Neural cell (in vitro differentiated cells): ENCODE measurements around the gene MAP3K13. TPM values are rescaled to one million over a fixed set of nuclear protein-coding genes. Genes with fewer than 3 reads are reported as not detected.

Experiments
- H2AFZ ChIP-seq: fragments of 200-600, 300-800 bp; sonication (generic), shearing (Covaris generic); 2 replicates; pipeline ENCODE4 v1.6.0; 2014; ENCODE audit warnings: low read depth, mild to moderate bottlenecking, antibody characterized with exemption, low read length, moderate library complexity
- H3F3A ChIP-seq: fragments of 200-600 bp; shearing (Covaris generic); 2 replicates; pipeline ENCODE4 v1.6.1; 2016; ENCODE audit warnings: mild to moderate bottlenecking, moderate library complexity, mixed read lengths, antibody characterized with exemption, low read length; ENCODE audit not compliant: insufficient read depth, poor library complexity, severe bottlenecking
- H3K27ac ChIP-seq: fragments of 200-600, 300-800 bp; sonication (generic), shearing (Covaris generic); 2 replicates; pipeline ENCODE4 v1.5.1; 2014; ENCODE audit warnings: mild to moderate bottlenecking, low read length, moderate library complexity
- H3K27me3 ChIP-seq: fragments of 300-800, 200-600 bp; sonication (generic), shearing (Covaris generic); 2 replicates; pipeline ENCODE4 v1.6.0; 2014; ENCODE audit warnings: mild to moderate bottlenecking, low read depth, low read length, moderate library complexity; ENCODE audit not compliant: insufficient read depth
- H3K36me3 ChIP-seq: fragments of 300-800, 200-600 bp; sonication (generic), shearing (Covaris generic); 2 replicates; pipeline ENCODE4 v1.5.1; 2014; ENCODE audit warnings: mild to moderate bottlenecking, antibody characterized with exemption, low read length, moderate library complexity; ENCODE audit not compliant: insufficient read depth
- H3K4me2 ChIP-seq: fragments of 300-800, 200-600 bp; sonication (generic), shearing (Covaris generic); 2 replicates; pipeline ENCODE4 v1.6.0; 2014; ENCODE audit warnings: mild to moderate bottlenecking, low read length
- H3K4me3 ChIP-seq: fragments of 300-800, 200-600 bp; sonication (generic), shearing (Covaris generic); 2 replicates; pipeline ENCODE4 v1.5.1; 2014; ENCODE audit warnings: mild to moderate bottlenecking, low read length, moderate library complexity
- H3K79me2 ChIP-seq: fragments of 200-600 bp; shearing (Covaris generic); replicated peaks from 2 replicates; pipeline ENCODE4 v1.6.0; 2014; ENCODE audit warnings: mild to moderate bottlenecking, low read length, moderate library complexity; ENCODE audit not compliant: insufficient read depth
- H3K9ac ChIP-seq: fragments of 300-800, 200-600 bp; sonication (generic), shearing (Covaris generic); 2 replicates; pipeline ENCODE4 v1.6.1; 2016; ENCODE audit warnings: mild to moderate bottlenecking, low read length, mixed read lengths
- H3K9me2 ChIP-seq: fragments of 200-600 bp; shearing (Covaris generic); 2 replicates; pipeline ENCODE4 v1.6.1; 2016; ENCODE audit warnings: mild to moderate bottlenecking, low read length, mixed read lengths; ENCODE audit not compliant: insufficient read depth
- H3K9me3 ChIP-seq: fragments of 200-600, 300-800 bp; sonication (generic), shearing (Covaris generic); 2 replicates; pipeline ENCODE4 v1.6.1; 2016; ENCODE audit warnings: mild to moderate bottlenecking, mixed run types, low read length, moderate library complexity, mixed read lengths
- H4K20me1 ChIP-seq: fragments of 200-600 bp; shearing (Covaris generic); 2 replicates; pipeline ENCODE4 v1.6.1; 2016; ENCODE audit warnings: mild to moderate bottlenecking, mixed run types; ENCODE audit not compliant: insufficient read depth
- CTCF ChIP-seq: fragments of 450-650 bp; IDR thresholded peaks from 2 replicates; pipeline ENCODE4 v1.5.1; 2014; ENCODE audit warnings: antibody characterized with exemption, mild to moderate bottlenecking, moderate library complexity; ENCODE audit not compliant: poor library complexity, severe bottlenecking
- EP300 ChIP-seq: fragments of 450-650 bp; conservative IDR thresholded peaks from 2 replicates; pipeline ENCODE4 v1.6.1; 2014; ENCODE audit warnings: antibody characterized with exemption, mild to moderate bottlenecking, moderate library complexity; ENCODE audit not compliant: poor library complexity, severe bottlenecking
- EZH2 ChIP-seq: fragments of 200-600, 300-800 bp; shearing (Covaris generic), sonication (generic); IDR thresholded peaks from 2 replicates; pipeline ENCODE4 v1.6.1; 2014; ENCODE audit warnings: antibody characterized with exemption, low read length, borderline replicate concordance, mild to moderate bottlenecking; ENCODE audit not compliant: insufficient read depth, poor library complexity, severe bottlenecking
- MXI1 ChIP-seq: fragments of 450-650 bp; conservative IDR thresholded peaks from 2 replicates; pipeline ENCODE4 v1.6.1; 2014; ENCODE audit warnings: antibody characterized with exemption, mild to moderate bottlenecking; ENCODE audit not compliant: poor library complexity, severe bottlenecking
- POLR2AphosphoS5 ChIP-seq: IDR thresholded peaks from 2 replicates; pipeline ENCODE4 v1.6.1; 2012
- RAD21 ChIP-seq: fragments of 450-650 bp; conservative IDR thresholded peaks from 2 replicates; pipeline ENCODE4 v1.6.1; 2014; ENCODE audit warnings: antibody characterized with exemption, mild to moderate bottlenecking, moderate library complexity
- REST ChIP-seq: IDR thresholded peaks from 2 replicates; pipeline ENCODE4 v1.6.1; 2012; ENCODE audit warnings: borderline replicate concordance
- SMC3 ChIP-seq: fragments of 450-650 bp; conservative IDR thresholded peaks from 2 replicates; pipeline ENCODE4 v1.6.1; 2014; ENCODE audit warnings: antibody characterized with exemption, mild to moderate bottlenecking, moderate library complexity; ENCODE audit not compliant: poor library complexity
- TAF1 ChIP-seq: IDR thresholded peaks from 2 replicates; pipeline ENCODE4 v1.6.1; 2012; ENCODE audit warnings: low read depth
- polyA plus RNA-seq: library from polyadenylated mRNA; depleted of rRNA; stranded (reverse); fragments of >200 nt; gene quantifications from 2 replicates; pipeline ENCODE4 v1.2.3, GENCODE V29; 2014

MAP3K13 gene
- polyA plus RNA-seq, 1 donor from 2014 or later = 33.8 TPM

- no peak overlapping the region for H3K9ac ChIP-seq
- H3K27ac ChIP-seq = no peak overlapping the region
- H2AFZ ChIP-seq = no peak overlapping the region
- no peaks in the 10 kb centered on the region for H3K9me3 ChIP-seq
- no peaks in the 10 kb centered on the region for H3K9me2 ChIP-seq
- H3K79me2 ChIP-seq = no peaks in the 10 kb centered on the region
- no peaks in the 10 kb centered on the region for H4K20me1 ChIP-seq
- H3K4me2 ChIP-seq = no peak overlapping the region
- H3K36me3 ChIP-seq = no peaks in the 10 kb centered on the region
- no peaks in the 10 kb centered on the region for H3F3A ChIP-seq
- no peaks in the 10 kb centered on the region for H3K27me3 ChIP-seq
- H3K4me3 ChIP-seq = no peak overlapping the region
- TF ChIP-seq REST (no peak), RAD21 (no peak), EZH2 (no peak), MXI1 (no peak), POLR2AphosphoS5 (no peak), SMC3 (no peak), EP300 (no peak), CTCF (no peak), TAF1 (no peak)
These were observed 27.1 kb upstream of the MAP3K13 start for GRCh38 chr3:185335799-185336198.

- H3F3A ChIP-seq = no peaks in the 10 kb centered on the region
- H3K9me3 ChIP-seq = no peaks in the 10 kb centered on the region
- H2AFZ ChIP-seq = no peak overlapping the region
- no peaks in the 10 kb centered on the region for H3K9me2 ChIP-seq
- H3K36me3 ChIP-seq = no peaks in the 10 kb centered on the region
- H4K20me1 ChIP-seq = no peaks in the 10 kb centered on the region
- no peak overlapping the region for H3K27ac ChIP-seq
- H3K9ac ChIP-seq = no peak overlapping the region
- no peak overlapping the region for H3K4me3 ChIP-seq
- H3K79me2 ChIP-seq = no peaks in the 10 kb centered on the region
- no peaks in the 10 kb centered on the region for H3K27me3 ChIP-seq
- H3K4me2 ChIP-seq = no peak overlapping the region
- TF ChIP-seq SMC3 (no peak), CTCF (no peak), POLR2AphosphoS5 (no peak), RAD21 (no peak), REST (no peak), MXI1 (no peak), EZH2 (no peak), EP300 (no peak), TAF1 (no peak)
These were observed 25.6 kb upstream of the MAP3K13 start for GRCh38 chr3:185337231-185337816.
